Dedifferentiated amniotic fluid mesenchymal stem cell (primary cell): ENCODE measurements around the gene KNDC1.
"Not testable (repeated sequence)": the region's sequence is repeated elsewhere in the genome, so short reads cannot be mapped to it uniquely, and the experiment has no call there.

ENCODE experiments used
- DNase-seq: peaks from one replicate; pipeline ENCODE4 v3.0.0-alpha.2; 2016; ENCODE audit errors: extremely low spot score

The KNDC1 gene

DNA sequence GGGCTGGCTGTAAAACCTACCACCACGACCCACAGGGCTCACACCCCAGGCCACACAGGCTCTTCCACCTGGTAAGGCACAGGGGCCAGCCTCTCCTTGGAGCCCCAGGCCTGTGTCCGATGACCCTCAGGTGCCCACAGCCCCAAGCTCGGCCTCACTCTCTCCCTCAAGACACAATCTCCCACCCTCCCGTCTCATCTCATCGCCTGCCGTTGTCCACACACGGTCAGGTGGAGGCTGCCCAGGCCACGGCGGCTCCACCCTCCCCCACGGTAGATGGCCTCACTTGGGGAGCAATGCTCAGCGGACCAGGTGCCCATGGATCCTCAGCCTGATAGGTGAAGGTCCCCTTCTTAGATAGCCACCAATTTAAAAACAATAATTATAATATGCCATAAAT lies 61.3 kb downstream of the KNDC1 start:
- DNase-seq = no peak

DNA sequence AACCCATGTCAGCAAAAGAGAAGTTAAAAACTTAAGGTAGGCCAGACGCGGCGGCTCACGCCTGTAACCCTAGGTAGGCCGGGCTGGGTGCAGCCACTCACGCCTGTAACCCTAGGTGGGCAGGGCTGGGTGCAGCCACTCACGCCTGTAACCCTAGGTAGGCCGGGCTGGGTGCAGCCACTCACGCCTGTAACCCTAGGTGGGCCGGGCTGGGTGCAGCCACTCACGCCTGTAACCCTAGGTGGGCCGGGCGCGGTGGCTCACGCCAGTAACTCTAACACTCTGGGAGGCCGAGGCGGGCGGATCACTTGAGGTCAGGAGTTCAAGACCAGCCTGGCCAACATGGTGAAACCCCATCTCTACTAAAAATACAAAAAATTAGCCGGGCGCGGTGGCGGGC lies 61.7 kb downstream of the KNDC1 start:
- DNase-seq = not testable (repeated sequence)

DNA sequence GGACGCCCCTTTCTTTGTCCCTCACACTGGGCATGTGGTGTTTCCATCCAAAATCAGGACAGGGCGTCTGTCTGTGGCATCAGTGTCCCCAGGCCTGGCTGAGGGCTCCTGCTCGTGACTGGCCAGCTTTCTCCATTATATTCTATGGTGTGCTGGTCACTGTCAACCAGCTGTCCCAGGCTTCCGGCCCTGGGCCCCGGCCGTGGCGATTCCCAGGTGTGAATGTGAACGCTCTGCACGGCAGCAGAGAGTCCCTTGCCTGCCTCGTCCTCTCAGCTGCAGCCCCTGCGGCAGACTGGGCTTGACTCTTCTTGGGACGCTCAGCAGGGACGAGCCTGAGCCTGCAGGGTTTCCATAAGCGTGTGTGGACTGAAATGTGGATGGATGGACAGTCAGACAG lies 64.1 kb downstream of the KNDC1 start:
- no peak for DNase-seq

DNA sequence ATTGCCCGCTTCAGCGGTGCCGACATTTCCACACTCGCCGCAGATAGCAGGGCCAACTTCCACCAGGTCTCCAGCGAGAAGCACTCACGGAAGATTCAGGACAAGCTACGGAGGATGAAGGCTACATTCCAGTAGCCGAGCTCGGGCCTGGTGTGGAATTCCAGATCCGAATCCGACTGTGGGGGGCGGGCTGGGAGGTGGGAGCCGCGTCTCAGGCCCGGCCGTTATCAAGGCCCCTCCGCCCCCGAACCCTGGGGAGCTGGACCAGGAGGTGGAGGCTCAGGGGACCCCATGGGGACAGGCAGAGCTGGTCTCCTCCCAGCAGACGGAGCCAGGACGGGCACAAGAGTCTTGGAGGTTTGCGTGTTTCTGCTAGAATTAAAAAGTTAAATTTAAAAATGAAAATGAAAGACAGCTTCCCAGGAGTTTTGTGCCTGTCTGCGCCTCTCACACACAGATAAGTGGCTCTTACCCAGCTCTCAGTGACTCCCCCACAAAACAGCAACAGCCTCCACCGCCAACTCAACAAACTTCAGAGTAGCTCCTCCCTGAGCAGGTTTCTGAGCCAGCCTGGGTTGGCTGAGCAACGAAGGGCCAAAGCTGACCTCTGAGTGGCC lies 64.8 kb downstream of the KNDC1 start:
- DNase-seq = no peak

DNA sequence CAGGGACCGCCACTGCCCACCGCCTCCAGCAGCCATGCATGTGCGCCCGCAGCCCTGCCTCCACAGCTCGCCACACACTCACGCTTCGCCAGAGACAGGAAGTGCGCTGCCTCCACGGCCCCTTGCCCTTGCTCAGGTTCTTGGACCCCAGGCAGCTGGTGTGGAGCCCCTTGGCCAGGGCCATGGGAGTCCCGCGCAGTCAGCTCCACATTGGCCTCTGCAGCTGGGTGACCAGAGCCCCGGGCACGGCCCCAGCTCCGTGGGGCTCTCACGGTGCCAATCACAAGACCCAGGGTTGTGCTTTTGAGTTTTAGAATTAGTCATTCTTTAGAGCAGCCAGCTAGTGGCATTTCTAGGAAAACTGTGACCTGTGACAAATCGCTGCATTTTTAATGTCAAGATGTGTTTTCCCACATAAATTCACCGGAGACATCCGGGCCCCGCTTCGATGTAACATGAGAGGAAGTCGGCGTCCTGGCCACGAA lies 65.7 kb downstream of the KNDC1 start:
- DNase-seq = no peak

DNA sequence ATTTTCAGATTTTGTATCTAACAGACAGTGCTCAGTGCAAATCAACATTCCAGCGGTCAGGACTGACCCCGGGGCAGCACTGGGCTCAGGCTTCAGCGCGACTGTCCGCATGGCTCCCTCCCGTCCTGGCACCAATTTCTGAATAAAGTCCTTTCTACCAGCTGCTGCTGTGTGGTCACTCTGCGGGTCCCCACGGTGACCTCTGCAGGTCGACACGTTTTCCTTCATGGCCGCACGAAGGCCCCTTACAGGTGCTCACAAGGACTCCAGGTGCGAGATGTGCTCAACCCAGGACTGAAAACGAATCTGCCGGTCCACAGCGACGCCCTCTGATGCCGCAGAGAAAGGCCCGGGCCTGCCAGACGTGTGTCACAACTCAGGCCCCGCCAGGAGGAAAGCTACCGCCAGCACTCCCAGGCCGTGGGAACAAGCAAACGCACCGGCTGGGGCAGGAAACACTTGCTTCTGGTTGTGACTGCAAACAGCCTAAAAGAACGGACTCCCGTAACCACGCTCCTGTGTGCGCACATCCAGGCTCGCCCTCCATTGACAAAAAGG lies 66.3 kb downstream of the KNDC1 start:
- no peak for DNase-seq

DNA sequence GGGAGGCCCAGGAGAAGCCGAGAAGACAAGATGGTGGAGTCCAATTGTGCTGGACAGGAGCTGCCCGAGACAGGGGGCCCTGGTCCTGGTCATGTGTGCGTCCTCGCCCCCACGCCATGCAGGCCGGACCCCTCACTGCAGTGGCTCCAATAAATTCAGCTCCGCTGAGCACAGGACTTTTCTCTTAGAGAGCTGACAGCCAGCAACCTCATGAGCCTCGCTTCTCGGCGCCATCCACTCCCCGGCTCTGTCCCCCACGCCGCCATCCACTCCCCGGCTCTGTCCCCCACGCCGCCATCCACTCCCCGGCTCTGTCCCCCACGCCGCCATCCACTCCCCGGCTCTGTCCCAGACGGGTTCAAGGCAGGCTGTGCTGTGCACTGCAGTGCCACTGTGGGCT lies 67.2 kb downstream of the KNDC1 start:
- DNase-seq = no peak

DNA sequence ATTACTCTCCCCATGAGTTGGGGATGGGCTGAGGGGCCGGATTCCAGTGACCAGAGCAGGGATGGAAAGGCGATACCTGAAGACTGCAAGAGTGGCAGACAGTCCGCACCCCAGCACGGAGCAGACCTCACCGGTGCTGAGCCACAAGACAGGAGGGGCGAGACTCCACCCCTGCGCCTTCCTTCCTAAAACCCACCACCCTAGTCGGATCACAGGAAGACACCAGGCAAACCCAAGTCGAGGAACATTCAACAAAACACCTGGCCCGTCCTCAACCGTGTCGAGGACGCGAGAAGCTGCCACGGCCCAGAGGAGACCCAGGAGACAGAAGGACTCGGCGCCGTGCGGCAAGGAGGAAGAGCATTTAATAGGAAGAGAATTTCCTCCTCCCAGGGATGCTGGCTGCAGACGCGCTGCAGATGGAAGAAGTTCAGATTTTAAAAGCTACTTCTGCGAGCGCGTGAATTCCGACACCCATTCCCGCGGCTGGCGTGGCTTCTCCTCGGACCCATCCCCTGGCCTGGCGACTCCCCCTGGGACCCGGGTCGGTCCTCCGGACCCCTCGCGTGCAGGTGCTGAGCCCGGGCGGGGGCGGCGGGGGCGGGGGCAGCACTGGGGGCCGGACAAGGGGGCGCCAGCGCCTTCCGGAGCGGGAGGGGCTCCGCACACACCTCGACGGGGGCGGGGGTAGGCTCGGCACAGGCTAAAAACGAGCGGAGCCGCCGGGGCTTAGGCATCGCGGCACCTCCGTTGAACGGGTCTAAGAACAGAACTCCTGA lies 69.4 kb downstream of the KNDC1 start:
- DNase-seq = no peak

DNA sequence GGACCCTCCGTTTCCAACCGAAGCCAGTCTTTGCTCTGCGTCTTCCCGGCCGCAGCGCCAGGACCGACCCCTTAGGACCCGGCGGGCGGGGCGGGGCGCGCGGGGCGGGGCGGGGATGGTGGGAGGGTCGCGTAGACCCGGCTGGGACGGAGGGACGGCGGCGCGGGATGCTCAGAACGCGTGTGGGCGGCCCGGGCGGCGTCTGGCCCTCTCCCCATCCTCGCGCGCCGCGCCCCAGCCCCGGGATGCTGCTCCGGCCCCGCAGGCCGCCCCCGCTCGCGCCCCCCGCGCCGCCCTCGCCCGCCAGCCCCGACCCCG lies 70.0 kb downstream of the KNDC1 start, which contains the start of gene UTF1:
TSS of gene UTF1 (plus strand) at position 174 of the 318 bp plus-strand sequence. CDS start at position 246, 72 bp downstream.
- no peak for DNase-seq

DNA sequence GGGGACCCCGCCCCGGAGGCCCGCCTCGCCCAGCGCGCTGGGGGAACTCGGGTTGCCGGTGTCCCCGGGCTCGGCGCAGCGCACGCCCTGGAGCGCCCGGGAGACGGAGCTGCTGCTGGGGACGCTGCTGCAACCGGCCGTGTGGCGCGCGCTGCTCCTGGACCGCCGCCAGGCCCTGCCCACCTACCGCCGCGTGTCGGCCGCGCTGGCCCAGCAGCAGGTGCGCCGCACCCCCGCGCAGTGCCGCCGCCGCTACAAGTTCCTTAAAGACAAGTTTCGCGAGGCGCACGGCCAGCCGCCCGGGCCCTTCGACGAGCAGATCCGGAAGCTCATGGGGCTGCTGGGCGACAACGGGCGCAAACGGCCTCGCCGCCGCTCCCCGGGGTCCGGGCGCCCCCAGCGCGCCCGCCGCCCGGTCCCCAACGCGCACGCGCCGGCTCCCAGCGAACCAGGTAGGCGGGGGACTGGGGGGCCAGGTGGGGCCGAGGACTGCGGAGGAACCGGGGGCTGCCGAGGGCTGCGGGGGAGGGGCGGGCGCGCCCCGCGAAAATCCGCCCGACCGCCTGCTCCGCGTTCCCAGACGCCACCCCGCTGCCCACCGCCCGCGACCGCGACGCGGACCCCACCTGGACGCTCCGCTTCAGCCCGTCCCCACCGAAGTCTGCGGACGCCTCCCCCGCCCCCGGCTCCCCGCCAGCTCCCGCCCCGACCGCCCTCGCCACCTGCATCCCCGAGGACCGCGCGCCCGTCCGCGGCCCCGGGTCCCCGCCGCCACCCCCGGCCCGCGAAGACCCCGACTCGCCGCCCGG lies 70.6 kb downstream of the KNDC1 start:
- DNase-seq = no peak

DNA sequence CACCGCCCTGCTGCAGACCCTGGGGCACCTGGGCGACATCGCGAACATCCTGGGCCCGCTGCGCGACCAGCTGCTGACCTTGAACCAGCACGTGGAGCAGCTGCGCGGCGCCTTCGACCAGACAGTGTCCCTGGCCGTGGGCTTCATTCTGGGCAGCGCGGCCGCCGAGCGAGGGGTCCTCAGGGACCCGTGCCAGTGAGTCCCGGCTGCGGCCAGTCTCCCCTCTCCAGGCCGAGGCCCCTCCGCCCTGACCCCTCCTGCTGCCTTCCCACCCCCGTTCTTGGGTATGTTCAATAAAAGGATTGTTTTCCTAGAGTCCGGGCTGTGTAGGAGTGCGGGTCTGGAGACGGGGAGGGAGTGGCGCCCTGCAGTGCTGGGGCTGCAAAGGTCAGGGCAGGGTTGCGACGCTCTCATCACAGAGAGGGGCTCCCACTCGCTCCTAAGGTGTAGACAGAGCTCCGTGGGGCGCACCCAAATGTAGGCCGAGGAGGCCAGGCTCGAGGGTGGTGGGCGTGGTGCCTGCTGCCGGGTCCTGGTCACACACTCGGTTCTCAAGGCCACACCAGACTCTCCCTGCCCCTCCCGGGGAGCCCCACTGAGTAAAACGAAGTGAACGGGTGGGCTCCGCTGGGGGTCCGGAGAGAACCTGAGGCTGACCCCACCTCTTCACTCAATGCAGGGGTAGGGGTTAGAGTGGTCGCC lies 71.4 kb downstream of the KNDC1 start:
- DNase-seq = no peak

DNA sequence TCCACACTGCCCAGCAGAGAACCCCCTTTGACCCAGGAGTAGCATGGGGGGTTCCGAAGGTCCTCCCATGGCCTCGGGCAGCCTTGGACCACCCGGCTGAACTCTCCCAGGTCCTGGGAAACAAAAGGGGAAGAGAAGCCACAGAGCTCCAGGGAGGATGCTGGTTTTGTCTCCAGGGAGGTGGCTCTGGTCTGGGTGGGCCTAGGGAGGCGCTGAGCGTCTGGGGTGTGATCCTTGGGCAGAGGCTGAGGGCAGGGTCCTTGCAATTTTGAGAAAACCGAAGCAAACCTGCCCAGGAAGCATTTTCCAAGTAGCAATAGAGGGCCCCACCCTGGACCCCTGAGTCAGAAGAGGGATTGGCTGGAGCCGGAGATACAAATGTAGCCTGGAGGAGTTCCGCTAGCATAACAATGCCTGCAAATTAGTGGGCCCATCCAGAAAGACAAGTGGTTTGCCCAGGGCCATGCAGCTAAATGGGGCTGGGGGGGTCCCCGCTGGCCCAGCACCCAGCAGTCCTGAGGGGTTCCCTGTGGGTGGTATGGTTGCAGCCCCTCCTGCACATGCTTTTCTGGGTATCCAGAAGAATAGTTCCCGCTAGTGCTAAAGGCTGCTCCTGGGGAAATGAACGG lies 72.0 kb downstream of the KNDC1 start:
- DNase-seq = no peak

DNA sequence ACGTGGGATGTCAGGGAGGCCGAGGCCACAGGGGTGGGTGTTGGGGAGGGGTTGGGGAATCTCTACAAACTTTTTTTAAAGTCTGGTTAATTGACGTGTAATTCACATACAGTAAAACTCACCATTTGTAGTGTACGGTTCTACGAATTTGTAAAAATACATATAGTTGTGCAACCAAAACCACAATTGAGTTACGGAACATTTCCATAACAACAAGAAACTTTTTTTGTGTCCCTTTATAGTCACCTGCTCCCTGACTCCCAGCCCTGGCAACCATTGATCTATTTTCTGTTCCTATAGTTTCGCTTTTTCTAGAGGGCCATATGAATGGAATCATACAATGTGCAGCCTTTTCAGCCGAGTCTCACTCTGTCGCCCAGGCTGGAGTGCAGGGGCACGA lies 74.8 kb downstream of the KNDC1 start:
- DNase-seq = not testable (repeated sequence)

DNA sequence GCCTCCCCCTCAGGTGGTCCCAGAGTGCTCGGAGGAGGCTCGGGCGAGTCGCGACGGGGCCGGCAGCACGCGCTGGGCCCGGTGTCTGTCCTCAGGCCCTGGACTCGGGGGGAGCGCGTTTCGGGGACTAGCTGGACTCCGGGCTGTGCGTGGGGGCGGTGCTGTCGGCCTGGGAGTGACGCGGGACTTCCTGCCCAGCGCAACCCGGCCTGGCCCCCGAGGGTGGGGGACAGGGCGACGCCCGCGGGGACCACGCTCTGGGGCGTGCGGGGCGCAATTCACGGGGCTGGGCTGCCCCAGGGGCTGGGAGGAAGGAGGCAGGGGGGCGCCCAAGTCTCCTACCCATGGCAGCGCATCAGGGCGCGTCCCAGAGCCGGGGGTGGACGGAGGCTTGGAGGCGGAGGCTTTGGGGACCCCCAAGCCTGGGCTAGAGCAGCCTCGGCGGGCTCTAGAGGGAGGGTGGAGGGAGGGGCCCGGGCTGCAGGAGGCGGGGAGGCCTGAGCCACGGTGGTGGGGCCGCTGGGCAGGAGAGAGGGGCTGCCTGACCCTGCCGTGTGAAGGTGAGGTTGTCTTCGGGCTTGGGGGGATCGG lies 75.3 kb downstream of the KNDC1 start:
- DNase-seq = no peak

DNA sequence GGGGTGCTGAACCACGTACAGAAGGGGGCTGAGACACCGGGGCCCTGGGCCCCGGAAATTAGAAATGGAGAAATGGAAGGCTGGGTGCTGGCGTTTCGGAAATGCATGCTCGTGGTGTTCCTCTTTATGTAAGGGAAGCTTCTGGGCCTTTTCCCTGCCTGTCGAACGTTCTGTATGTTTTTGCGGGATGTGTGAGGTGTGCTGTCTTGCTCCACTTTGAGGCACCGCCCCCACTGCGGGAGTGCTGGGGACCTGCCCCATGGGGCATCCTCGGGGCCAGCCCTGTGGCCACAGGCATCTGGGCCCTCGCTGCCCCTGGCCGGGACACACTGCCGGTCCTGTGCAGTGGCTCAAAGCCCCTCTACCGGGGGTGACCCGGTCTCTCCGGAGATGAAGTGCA lies 75.9 kb downstream of the KNDC1 start:
- DNase-seq = no peak

DNA sequence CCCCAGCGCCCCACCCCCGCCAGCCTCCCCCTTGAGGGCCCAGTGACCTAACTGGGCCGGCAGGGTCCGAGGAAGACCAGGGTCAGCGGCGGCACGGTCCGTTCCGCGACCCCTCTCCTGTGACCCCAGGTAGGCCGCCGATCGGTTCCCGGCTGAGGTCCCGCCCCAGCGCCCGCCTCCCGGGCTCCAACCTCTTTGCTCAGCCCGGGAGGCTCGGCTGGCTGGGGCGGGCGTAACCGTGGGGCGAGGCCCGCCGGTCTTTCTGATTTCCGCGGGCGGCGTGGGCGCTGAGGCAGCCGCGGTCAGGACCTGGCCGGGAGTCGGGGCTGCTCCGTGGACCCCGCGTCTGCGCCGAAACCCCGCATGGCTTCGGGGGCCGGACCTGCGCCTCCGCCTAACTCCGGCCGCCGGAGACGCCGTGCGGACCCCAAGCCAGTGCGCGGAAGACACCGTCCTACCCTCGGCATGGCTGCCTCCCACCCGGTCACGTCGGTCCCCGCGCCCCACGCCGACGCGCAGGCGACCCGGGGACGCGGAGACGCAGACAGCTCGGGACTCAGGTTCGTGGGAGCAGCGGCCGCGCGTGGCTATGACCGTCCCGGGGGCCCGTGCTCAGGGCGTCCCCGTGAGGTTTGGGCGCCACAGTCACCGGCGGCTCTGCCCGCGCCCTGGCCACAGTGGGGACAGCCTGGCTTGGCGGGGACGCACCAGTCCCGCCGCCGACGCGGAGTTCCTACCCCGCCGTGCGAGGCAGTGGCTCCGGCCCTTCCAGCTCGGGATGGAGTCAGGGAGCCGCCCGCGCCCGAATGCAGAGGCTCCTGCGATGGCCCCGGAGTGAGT lies 76.6 kb downstream of the KNDC1 start:
- no peak for DNase-seq

DNA sequence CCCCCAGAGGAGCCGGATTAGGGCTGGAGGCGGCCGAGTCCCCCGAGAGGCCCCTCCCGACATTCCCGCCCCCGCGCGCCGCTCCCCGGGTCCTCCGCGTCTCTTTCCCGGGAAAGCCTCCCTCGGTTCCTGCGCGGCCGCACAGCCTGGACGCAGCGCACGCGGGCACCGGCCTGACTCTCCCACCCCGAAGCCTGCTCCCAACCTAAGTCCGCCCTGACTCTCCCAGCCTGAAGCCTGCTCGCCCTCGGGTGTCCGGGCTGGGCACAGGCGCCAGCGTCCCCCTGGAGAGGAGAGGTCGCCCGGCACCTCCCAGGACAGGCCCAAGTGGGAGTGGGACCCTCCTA lies 77.2 kb downstream of the KNDC1 start:
- no peak for DNase-seq

DNA sequence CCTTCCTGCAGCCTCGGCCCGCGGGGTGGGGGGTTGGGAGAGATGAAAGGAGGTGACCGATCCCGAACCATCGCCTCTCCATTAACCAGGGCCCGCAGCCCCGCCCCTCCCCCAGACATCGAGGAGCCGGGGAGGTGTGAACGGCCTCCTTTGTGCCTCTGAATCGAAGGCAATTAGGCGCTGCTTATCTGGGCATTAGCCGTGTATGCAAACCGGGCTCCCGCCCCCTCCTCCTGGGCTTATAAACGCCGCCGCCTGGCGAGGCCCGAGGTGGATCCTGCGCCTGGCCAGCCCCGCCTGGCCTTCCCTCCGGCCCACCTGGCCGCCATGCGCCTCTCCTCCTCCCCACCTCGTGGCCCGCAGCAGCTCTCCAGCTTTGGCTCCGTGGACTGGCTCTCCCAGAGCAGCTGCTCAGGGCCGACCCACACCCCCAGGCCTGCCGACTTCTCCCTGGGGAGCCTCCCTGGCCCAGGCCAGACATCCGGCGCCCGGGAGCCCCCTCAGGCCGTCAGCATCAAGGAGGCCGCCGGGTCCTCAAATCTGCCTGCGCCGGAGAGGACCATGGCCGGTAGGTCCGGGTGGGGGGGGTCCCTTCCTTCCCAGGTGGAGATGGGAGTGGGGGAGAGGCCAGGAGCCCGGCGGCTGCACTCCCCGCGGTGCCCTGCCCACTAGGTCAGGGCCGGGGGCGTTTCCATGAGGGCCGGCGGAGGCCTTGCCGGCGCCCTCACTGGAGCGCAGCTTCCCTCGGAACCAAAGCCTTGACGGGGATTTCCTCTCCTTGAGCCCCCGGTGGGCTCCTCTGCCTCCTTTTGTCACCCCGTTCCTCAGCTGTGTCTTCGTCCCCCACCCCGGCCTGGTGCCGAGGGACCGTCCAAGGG lies 77.8 kb downstream of the KNDC1 start, which contains the start of gene VENTX:
TSS of gene VENTX (plus strand) at position 268 of the 878 bp plus-strand sequence. CDS start at position 328, 60 bp downstream.
- DNase-seq = no peak

DNA sequence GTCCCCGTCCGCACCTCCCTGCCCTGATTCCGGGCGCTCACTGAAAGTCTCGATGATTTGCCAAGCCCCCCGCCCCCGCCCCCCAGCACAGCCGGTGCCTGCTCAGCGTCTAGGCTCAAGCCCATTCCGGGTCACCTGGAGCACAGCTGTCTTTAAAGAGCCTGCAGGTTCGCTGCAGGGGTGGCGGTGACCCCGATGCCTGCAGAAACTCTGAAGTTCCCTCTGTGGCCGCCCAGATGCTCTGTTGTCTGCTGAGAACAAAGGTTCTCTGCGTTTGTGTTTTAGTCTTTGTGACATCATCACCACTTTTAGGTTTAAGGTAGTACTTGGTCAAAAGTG lies 78.4 kb downstream of the KNDC1 start:
- no peak for DNase-seq
